KMS-11 (cell line): ENCODE data around the gene ANKRD61.
"Not testable (repeated sequence)": the region's sequence is repeated elsewhere in the genome, so short reads cannot be mapped to it uniquely, and the experiment has no call there.

Experiments
- H2AFZ ChIP-seq: fragments of 200-600 bp; sonication (generic); 2 replicates; pipeline ENCODE4 v1.6.1; 2016; ENCODE audit warnings: antibody characterized with exemption, mixed run types, low read depth
- H3K27ac ChIP-seq: fragments of 200-600 bp; sonication (generic); 2 replicates; pipeline ENCODE4 v1.6.1; 2016; ENCODE audit warnings: mild to moderate bottlenecking, mixed run types
- H3K27me3 ChIP-seq: fragments of 200-600 bp; sonication (generic); 2 replicates; pipeline ENCODE4 v1.6.1; 2017; ENCODE audit warnings: mild to moderate bottlenecking, low read depth, mixed run types, moderate library complexity; ENCODE audit not compliant: insufficient read depth
- H3K36me3 ChIP-seq: fragments of 200-600 bp; sonication (generic); 2 replicates; pipeline ENCODE4 v1.6.1; 2017; ENCODE audit warnings: mild to moderate bottlenecking, mixed run types; ENCODE audit not compliant: insufficient read depth
- H3K4me1 ChIP-seq: fragments of 200-600 bp; sonication (generic); 2 replicates; pipeline ENCODE4 v1.6.1; 2016; ENCODE audit warnings: mild to moderate bottlenecking, low read depth, mixed run types; ENCODE audit not compliant: poor library complexity, severe bottlenecking
- H3K4me2 ChIP-seq: fragments of 200-600 bp; sonication (generic); 2 replicates; pipeline ENCODE4 v1.7.0; 2016; ENCODE audit warnings: mild to moderate bottlenecking, mixed run types
- H3K4me3 ChIP-seq: fragments of 200-600 bp; sonication (generic); IDR thresholded peaks from 2 replicates; pipeline ENCODE4 v1.6.1; 2017; ENCODE audit warnings: low read depth, low read length, mixed read lengths; ENCODE audit not compliant: insufficient read depth
- H3K79me2 ChIP-seq: fragments of 200-600 bp; sonication (generic); 2 replicates; pipeline ENCODE4 v1.6.1; 2016; ENCODE audit warnings: low read depth, mixed run types; ENCODE audit not compliant: insufficient read depth
- H3K9ac ChIP-seq: fragments of 200-600 bp; sonication (generic); 2 replicates; pipeline ENCODE4 v1.6.1; 2016; ENCODE audit warnings: mild to moderate bottlenecking, mixed run types
- H4K20me1 ChIP-seq: fragments of 200-600 bp; sonication (generic); 2 replicates; pipeline ENCODE4 v1.6.1; 2016; ENCODE audit warnings: mild to moderate bottlenecking, mixed run types; ENCODE audit not compliant: insufficient read depth
- TF ChIP-seq, protein P1 (sequence below): fragments of 200-600 bp; sonication (generic); conservative IDR thresholded peaks from 2 replicates; pipeline ENCODE4 v1.6.1; 2017; ENCODE audit warnings: low read depth, mild to moderate bottlenecking, antibody characterized with exemption, low read length, moderate library complexity, mixed read lengths

Gene ANKRD61

DNA sequence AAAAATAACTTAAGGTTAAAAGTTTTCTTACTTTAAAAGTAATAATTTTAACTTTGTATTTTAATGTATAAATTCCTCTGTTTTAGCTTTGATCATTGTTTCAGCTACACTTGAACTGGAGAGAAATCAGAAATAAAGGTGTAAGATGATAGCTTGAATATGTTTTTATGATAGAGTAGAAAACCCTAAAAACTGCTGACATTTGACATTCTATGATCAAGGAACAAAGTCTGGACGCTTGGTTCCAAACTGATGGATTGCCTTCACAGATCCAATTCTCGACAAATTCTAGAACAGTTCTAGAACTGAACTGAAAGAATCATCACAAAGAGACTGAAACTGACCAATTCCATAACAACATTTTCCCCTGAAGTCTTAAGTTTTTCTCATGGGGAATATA, at the start of gene ANKRD61:
TSS of gene ANKRD61 (plus strand) at position 389 of the 400 bp plus-strand sequence. CDS start at position 389, 0 bp downstream.
- 0 out of 2 replicates have a peak, but pooled peaks cover 4% of the 10 kb centered on the region for H3K79me2 ChIP-seq
- no peak within 1 kb of the TSS for H2AFZ ChIP-seq
- H3K4me2 ChIP-seq: no peak within 1 kb of the TSS
- no peak within 1 kb of the TSS for H3K27ac ChIP-seq
- H3K36me3 ChIP-seq: peaks cover 4% of the 10 kb centered on the region; the same call in 1 of the 2 replicates
- TF ChIP-seq, protein P1, sequence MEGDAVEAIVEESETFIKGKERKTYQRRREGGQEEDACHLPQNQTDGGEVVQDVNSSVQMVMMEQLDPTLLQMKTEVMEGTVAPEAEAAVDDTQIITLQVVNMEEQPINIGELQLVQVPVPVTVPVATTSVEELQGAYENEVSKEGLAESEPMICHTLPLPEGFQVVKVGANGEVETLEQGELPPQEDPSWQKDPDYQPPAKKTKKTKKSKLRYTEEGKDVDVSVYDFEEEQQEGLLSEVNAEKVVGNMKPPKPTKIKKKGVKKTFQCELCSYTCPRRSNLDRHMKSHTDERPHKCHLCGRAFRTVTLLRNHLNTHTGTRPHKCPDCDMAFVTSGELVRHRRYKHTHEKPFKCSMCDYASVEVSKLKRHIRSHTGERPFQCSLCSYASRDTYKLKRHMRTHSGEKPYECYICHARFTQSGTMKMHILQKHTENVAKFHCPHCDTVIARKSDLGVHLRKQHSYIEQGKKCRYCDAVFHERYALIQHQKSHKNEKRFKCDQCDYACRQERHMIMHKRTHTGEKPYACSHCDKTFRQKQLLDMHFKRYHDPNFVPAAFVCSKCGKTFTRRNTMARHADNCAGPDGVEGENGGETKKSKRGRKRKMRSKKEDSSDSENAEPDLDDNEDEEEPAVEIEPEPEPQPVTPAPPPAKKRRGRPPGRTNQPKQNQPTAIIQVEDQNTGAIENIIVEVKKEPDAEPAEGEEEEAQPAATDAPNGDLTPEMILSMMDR: no peak
- H3K4me3 ChIP-seq: no peak within 1 kb of the TSS
- no peaks in the 10 kb centered on the region for H4K20me1 ChIP-seq
- no peak within 1 kb of the TSS for H3K9ac ChIP-seq
- no peaks in the 10 kb centered on the region for H3K27me3 ChIP-seq
- H3K4me1 ChIP-seq: peaks cover 4% of the 10 kb centered on the region

DNA sequence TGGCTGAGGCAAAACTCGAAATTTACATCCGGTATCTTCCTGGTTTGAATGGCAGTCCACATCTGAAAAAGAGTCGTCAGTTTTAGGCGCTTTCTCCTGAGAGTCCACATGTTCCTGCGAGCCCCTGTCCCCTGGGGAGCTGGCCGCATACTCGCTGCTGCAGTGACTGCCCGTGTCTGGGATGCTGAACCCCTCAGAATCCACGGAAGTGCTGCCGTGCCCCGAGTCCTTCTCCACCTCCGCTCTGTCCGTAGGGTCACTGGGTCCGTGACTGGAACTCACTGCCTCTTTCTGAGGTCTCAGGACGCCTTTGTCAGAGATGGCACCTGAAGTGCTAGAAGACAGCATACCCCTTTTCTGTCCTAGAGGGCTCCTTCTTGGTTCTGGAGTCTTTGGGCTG, 44.1 kb upstream of the ANKRD61 start:
- H3K9ac ChIP-seq, H3K36me3 ChIP-seq, H3K27me3 ChIP-seq, H4K20me1 ChIP-seq, H3K27ac ChIP-seq, H3K4me1 ChIP-seq, H3K4me3 ChIP-seq, H2AFZ ChIP-seq, H3K4me2 ChIP-seq, H3K79me2 ChIP-seq: not testable (repeated sequence)

DNA sequence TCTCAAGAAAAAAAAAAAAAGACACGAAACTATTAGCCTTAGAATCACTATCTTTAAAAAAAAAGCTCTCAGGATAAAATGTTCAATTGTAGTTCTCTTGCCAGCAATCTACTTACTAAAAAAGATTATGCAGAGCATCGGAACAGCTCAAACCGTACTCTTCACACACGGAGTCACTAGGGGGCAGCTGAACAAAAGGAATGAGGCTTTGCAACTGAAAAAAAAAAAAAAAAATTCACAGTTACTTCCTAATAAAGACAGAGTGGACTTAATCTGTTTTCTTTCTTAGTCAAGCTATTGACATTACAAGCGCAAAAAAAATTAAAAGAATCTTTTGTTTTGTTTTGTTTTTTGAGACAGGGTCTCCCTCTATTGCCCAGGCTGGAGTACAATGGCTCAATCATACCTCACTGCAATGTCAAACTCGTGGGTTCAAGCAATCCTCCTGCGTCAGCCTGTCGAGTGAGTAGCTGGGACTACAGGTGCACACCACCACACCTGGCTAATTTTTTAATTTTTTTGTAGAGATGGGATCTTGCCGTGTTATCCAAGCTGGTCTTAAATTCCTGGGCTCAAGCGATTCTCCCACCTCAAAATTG, 33.9 kb upstream of the ANKRD61 start:
- Histone ChIP-seq H3K4me2 (no peak overlapping the region), H4K20me1 (no peaks in the 10 kb centered on the region), H3K27ac (no peak overlapping the region), H2AFZ (no peak overlapping the region), H3K79me2 (no peaks in the 10 kb centered on the region), H3K9ac (no peak overlapping the region), H3K36me3 (peaks cover 3% of the 10 kb centered on the region; the same call in 1 of the 2 replicates), H3K4me3 (no peak overlapping the region), H3K27me3 (no peaks in the 10 kb centered on the region), H3K4me1 (peaks cover 10% of the 10 kb centered on the region)
- TF ChIP-seq, protein P1: peak; percentile 61

DNA sequence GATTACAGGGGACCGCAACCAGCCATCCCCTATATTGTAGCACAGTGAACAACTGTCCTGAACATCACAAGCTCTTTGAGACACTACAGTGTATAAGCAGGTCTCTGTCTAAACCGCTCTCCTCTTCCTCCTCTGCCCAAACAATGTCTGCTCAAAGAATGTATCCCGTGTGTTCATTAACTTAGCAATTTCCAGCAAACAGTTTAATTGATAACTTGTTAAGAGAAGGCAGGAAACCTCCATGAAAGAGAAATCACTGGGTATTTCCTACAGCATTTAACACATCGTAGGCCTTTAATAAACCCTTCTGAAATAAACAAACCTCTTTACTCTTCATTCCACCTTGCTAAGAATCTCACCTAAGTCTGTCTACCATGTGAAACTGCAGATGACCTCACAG, 23.8 kb upstream of the ANKRD61 start:
- Histone ChIP-seq H4K20me1 (no peaks in the 10 kb centered on the region), H3K27ac (no peak overlapping the region), H3K36me3 (no peaks in the 10 kb centered on the region; the same call in 1 of the 2 replicates), H3K4me3 (no peak overlapping the region), H3K4me1 (peaks cover 29% of the 10 kb centered on the region), H3K4me2 (peak overlapping the region; percentile 89; the same call in 1 of the 2 replicates), H3K27me3 (no peaks in the 10 kb centered on the region), H3K9ac (no peak overlapping the region), H2AFZ (no peak overlapping the region), H3K79me2 (peaks cover 40% of the 10 kb centered on the region)
- TF ChIP-seq, protein P1: no peak

DNA sequence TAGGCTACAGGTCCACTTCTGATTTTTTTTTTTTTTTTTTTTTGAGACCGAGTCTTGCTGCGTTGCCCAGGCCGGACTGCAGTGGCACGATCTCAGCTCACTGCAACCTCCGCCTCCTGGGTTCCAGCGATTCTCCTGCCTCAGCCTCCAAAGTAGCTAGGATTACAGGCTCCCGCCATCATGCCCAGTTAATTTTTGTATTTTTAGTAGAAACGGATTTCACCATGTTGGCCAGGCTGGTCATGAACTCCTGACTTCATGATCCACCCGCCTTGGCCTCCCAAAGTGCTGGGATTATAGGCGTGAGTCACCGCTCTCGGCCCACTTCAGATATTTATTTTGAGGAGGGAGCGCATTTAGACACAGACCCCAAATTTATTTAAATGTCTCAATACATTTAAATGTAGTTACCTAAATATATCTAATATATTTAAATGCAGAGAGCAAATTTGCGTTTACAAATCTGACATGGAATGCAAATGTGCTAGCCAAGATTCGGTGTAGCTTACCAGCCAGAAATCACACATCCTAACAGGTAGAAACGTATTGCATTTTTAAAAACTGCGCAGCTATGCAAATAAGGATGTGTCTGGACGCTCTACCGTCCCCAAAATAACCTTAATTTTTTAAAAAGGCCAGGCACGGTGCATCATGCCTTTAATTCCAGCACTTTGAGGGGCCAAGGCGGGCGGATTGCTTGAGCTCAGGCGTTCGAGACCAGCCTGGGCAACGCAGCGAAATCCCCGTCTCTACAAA, 23.2 kb upstream of the ANKRD61 start:
- H3K9ac ChIP-seq: peak overlapping the region; percentile 93
- peaks cover 33% of the 10 kb centered on the region for H3K4me1 ChIP-seq
- H2AFZ ChIP-seq: peak overlapping the region; percentile 92
- H3K4me2 ChIP-seq: peak overlapping the region; percentile 89
- H3K79me2 ChIP-seq: peaks cover 44% of the 10 kb centered on the region
- not testable (repeated sequence) for H3K27ac ChIP-seq, H3K27me3 ChIP-seq, H3K36me3 ChIP-seq, H3K4me3 ChIP-seq, H4K20me1 ChIP-seq
